MM.1S (cell line): Measurements from ENCODE around the gene SELENBP1.

ENCODE experiments used
- EZH2 ChIP-seq: fragments of 300-600 bp; sonication (generic); optimal IDR thresholded peaks from 2 replicates; pipeline ENCODE3; 2017; ENCODE audit warnings: low read depth, mild to moderate bottlenecking, antibody characterized with exemption, low read length, mixed read lengths
- EZH2phosphoT487 ChIP-seq: fragments of 300-600 bp; sonication (generic); IDR thresholded peaks from 2 replicates; pipeline ENCODE4 v1.6.1; 2018; ENCODE audit warnings: antibody characterized with exemption, low read length
- TF ChIP-seq, protein P1 (sequence below): fragments of 300-600 bp; sonication (generic); IDR thresholded peaks from 2 replicates; pipeline ENCODE4 v1.5.1; 2016; ENCODE audit warnings: antibody characterized with exemption, low read length, mixed read lengths

GRCh38 chr1:151367658-151368392 lies 4.7 kb downstream of the SELENBP1 start:
- TF ChIP-seq, protein P1, sequence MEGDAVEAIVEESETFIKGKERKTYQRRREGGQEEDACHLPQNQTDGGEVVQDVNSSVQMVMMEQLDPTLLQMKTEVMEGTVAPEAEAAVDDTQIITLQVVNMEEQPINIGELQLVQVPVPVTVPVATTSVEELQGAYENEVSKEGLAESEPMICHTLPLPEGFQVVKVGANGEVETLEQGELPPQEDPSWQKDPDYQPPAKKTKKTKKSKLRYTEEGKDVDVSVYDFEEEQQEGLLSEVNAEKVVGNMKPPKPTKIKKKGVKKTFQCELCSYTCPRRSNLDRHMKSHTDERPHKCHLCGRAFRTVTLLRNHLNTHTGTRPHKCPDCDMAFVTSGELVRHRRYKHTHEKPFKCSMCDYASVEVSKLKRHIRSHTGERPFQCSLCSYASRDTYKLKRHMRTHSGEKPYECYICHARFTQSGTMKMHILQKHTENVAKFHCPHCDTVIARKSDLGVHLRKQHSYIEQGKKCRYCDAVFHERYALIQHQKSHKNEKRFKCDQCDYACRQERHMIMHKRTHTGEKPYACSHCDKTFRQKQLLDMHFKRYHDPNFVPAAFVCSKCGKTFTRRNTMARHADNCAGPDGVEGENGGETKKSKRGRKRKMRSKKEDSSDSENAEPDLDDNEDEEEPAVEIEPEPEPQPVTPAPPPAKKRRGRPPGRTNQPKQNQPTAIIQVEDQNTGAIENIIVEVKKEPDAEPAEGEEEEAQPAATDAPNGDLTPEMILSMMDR: no peak
- TF ChIP-seq EZH2 (no peak), EZH2phosphoT487 (no peak)
